ENCODE measurements around the gene PROCA1.
"Not testable (repeated sequence)": the region's sequence is repeated elsewhere in the genome, so short reads cannot be mapped to it uniquely, and the experiment has no call there.

The PROCA1 gene

DNA sequence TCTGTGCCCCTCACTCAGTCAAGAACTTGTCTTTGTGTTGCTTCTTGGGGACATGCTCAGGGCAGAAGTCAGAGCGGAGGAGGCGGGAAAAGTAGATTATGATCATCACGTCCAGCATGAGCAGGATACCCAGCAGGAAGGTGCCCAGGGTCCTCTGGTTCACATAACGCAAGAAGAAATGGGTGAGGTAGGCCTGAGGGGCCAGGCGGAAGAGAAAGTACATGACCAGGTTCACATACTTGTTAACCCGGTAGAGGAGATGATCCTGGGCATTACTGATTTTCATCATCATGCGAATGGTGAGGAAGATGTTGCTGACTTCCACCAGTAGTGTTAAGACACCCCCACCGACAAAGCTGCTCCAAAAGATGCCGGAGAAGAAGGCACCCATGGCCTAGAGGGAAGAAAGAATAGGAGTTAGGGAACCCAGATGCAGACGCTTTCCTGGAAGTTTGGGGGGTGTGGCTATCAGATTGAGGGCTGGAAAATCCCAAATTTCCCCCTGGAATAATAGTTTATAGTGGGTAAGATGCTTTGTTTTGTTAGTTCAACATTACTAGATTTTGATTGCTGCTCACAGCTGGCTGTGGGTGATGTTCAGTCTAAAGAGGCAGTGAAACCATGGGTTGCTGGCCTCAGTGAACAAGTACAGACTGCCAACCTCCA, 12.9 kb upstream of the PROCA1 start:
- DNase-seq, result no peak

DNA sequence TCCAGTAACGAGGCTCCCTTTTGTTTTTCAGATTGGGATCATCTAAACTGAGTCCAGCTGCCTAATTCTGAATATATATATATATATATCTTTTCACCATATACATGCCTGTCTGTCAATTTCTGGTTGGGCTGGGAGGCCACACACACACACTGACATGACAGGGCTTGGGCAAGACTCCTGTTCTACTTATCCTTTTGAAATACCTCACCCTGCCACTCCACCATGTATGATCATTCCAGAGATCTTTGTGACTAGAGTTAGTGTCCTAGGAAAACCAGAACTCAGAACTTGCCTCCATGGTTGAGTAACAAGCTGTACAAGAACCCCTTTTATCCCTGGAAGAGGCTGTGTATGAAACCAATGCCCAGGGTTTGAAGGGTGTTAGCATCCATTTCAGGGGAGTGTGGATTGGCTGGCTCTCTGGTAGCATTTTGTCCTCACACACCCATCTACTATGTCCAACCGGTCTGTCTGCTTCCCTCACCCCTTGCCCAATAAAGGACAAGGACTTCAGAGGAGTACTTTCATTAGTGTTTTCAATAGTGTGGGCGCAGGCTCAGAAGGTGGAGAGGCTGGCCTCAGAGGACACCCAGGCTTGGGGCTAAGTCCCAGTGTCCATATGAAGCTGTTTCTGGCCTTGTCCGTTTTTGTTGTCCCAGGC, 12.3 kb upstream of the PROCA1 start:
- DNase-seq, result not testable (repeated sequence)

GRCh38 chr17:28723159-28723835, 11.6 kb upstream of the PROCA1 start:
- no peak for DNase-seq

DNA sequence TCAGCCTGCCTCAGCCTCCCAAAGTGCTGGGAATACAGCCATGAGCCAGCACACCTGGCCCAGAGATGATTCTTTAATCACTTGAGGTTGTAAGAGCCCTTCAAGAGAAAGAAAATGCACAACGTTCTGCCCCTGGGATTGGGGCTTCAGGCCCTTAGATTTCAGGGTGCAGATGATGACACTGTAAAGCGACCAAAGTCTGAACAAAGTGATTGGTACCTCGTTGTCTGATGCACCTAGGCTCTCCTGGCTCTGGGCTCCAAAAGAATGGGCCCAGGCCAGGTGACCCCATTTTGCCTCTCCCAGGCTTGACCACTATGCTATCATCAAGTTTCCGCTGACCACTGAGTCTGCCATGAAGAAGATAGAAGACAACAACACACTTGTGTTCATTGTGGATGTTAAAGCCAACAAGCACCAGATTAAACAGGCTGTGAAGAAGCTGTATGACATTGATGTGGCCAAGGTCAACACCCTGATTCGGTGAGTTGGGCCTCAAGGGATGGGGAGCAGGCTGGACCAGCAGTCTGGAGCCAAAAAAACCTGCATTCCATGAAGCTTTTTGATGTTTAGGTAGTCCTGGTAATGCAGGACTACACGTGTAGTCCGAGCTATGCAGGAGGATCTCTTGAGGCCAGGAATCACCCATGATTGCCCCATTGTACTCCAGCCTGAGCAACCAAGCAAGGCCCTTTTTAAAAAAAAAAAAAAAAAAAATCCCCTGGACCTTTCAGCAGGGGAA, 10.9 kb upstream of the PROCA1 start:
- no peak for DNase-seq

DNA sequence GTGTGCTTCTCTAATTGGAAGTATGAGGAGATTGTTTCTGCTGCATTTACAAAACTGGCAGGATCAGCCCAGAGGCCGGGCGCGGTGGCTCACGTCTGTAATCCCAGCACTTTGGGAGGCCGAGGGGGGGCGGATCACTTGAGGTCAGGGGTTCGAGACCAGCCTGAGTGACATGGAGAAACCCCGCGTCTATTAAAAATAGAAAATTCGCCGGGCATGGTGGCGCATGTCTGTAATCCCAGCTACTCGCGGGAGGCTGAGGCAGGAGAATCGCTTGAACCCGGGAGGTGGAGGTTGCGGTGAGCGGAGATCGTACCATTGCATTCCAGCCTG, 9.3 kb upstream of the PROCA1 start:
- not testable (repeated sequence) for DNase-seq

DNA sequence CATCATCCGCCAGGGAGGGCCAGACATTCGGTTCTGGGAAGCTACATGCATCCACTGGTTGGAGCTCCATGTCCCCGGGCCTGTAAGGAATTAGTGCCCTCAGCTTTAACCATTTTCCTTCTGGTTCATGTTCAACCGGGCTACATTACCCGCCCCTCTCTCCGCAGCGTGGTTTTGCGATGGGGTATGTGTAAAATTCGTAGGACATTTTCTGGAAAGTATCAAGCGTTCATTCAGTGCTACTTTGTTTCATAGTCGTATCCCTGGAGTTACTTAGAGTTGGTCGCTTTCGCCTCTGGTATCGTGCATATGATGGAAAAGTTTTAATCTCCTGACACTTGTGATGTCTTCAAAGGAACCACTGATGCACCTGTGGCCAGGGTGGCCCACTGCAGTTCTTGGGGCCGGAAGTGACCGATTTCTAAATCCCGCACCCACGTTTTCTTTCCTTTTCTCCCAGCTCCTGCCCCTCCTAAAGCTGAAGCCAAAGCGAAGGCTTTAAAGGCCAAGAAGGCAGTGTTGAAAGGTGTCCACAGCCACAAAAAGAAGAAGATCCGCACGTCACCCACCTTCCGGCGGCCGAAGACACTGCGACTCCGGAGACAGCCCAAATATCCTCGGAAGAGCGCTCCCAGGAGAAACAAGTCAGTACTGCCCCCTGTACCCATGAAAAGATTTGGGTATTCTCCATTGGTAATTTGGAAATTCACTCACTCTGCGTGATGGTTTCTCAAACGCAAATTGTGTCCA, 8.7 kb upstream of the PROCA1 start:
- no peak for DNase-seq

DNA sequence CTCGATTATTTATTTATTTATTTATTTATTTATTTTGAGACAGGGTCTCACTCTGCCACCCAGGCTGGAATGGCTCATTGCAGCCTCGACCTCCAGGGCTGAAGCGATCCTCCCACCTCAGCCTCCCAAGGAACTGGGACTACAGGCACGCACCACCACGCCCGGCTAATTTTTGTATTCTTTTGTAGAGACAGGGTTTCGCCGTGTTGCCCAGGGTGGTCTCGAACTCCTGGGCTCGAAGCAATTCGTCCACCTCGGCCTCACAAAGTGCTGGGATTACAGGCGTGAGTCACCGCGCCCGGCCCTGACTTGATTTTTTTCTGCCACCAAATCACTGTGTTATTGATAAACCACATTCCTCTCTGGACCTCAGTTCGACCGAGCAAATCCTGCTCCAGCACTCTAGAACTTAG, 7.3 kb upstream of the PROCA1 start:
- no peak for DNase-seq

DNA sequence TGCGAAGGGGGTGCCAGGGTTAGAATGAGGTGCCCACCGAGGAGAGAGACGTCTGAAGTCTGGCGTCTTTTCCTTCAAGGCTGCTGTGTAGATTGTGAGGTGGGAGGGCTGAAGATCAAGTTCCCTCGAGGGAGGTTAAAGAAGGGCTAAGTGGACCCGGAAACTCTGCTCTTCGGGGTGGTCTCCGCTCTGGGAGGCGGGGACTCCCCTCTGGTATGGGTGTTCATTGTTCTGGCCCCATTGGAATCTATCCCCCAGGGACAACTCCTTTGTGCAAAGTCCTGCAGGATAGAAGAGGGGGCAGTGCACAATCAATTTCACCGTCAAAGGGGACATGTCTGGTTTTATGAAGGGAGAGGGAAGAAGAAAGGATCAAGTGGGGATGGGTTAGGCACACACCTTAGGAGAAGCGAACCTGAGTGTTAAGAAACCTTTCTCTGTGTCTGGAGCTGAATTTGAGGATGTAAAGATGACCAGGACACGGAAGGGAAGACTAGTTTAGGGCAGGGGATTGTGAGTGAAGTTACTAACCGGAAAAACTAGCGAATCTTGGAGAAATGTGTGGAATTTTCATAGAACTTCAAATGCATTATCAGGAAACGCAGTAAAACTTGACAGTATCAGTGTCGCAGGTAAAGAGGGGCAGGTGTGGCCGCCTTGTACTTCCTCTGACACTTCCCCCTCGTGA, 6.8 kb upstream of the PROCA1 start:
- no peak for DNase-seq

- DNase-seq, result no peak
These were observed 6.1 kb upstream of the PROCA1 start, which contains the start of gene RAB34 for GRCh38 chr17:28717578-28718332. RAB34 (minus strand) TSS chr17:28717868; CDS start chr17:28717266, 602 bp downstream.

GRCh38 chr17:28716740-28717577, 5.3 kb upstream of the PROCA1 start:
- no peak for DNase-seq

DNA sequence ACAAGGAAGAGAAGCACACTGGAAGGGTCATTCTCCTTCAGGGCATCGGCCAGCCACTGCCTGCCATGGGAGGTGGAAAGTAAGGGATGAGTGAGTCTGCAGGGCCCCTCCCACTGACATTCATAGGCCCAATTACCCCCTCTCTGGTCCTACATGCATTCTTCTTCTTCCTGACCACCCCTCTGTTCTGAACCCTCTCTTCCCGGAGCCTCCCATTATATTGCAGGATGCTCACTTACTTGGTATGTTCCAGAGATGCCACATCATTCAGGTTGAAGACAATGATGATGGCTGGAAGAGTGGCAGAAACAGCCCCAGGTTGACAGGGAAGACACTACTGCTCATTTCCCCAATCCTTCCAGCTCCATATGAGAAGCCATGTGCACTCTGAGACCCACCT, 3.5 kb upstream of the PROCA1 start:
- no peak for DNase-seq

- DNase-seq, result no peak
These were observed 2.6 kb upstream of the PROCA1 start for GRCh38 chr17:28714281-28714680.

GRCh38 chr17:28712705-28713415, 1.2 kb upstream of the PROCA1 start:
- DNase-seq, result no peak

DNA sequence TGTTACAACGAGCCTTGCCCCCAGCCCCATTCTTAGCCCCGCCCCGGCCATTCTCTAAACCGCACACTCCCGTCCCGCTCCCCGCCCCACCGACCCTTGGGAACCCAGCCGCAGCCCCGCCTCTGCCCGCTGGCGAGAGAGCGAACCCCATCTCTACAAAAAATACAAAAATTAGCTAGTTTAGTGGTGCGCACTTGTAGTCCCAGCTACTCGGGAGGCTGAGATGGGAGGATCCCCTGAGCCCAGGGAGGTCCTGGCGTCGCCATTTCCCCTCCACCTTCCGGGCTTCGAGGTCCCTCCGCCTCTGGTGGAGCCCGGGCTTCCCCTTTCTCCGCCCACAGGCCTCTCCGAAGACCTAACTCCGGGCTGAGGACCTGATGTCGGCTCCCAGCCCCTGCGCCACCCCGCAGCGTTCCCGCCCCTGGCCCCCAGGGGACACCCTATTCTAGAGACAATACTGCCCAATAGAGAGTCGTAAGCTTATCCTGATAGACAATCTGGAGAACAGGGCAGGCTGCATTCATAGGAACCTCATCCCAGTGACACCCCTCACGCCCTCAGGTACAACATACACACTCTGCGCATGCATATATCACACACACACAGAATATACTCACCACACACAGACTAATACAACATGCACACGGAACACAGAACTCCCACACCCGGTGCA, 480 bp upstream of the PROCA1 start:
- DNase-seq, result no peak

- DNase-seq, result no peak
These were observed 596 bp downstream of the PROCA1 start for GRCh38 chr17:28710861-28711722.

GRCh38 chr17:28707339-28707720, 4.4 kb downstream of the PROCA1 start:
- DNase-seq, result no peak

- DNase-seq, result no peak
These were observed 5.0 kb downstream of the PROCA1 start for GRCh38 chr17:28706471-28707338.

Data from NCI-H2081 treated with DMSO at 0.1 percent for 48 hours (cell line).